OCI-LY7 (cell line): ENCODE measurements around the gene GTF3C1. TPM values are rescaled to one million over a fixed set of nuclear protein-coding genes. Genes with fewer than 3 reads are reported as not detected.

Source experiments
- BruUV-seq: library from RNA; stranded (reverse); fragments of 400-500 nt; replicated peaks from 2 replicates; lab custom pipeline; 2021; lab: Mats Ljungman, UMichigan
- CTCF ChIA-PET: fragments of 300-600 bp; sonication (Branson Sonifier 250); formaldehyde crosslinking; loops from one replicate; lab custom pipeline; 2022; ENCODE audit warnings: antibody characterized with exemption; ENCODE audit not compliant: unreplicated experiment; lab: Charles Lee
- POLR2A ChIA-PET: fragments of 300-600 bp; sonication (Branson Sonifier 250); formaldehyde crosslinking; loops from one replicate; lab custom pipeline; 2022; ENCODE audit warnings: antibody characterized with exemption; lab: Charles Lee
- DNase-seq: peaks from one replicate; pipeline ENCODE4 v3.0.0-alpha.2; 2015; ENCODE audit warnings: low spot score
- H2AFZ ChIP-seq: fragments of 200-600 bp; sonication (generic), shearing (Covaris generic); 2 replicates; pipeline ENCODE4 v1.6.1; 2014; ENCODE audit warnings: mild to moderate bottlenecking, antibody characterized with exemption, low read length, moderate library complexity
- H3K27ac ChIP-seq: fragments of 200-600 bp; sonication (generic); 2 replicates; pipeline ENCODE4 v1.5.1; 2014; ENCODE audit warnings: mixed run types, low read depth, mild to moderate bottlenecking, moderate library complexity, low read length, inconsistent platforms; ENCODE audit not compliant: poor library complexity, severe bottlenecking
- H3K36me3 ChIP-seq: fragments of 200-600 bp; sonication (generic); 2 replicates; pipeline ENCODE4 v1.6.1; 2014; ENCODE audit warnings: mild to moderate bottlenecking, antibody characterized with exemption, low read length, moderate library complexity, mixed read lengths; ENCODE audit not compliant: insufficient read depth
- H3K4me1 ChIP-seq: fragments of 200-600 bp; sonication (generic); 2 replicates; pipeline ENCODE4 v1.5.1; 2014; ENCODE audit warnings: mild to moderate bottlenecking, low read length; ENCODE audit not compliant: insufficient read depth, poor library complexity, severe bottlenecking
- H3K4me2 ChIP-seq: fragments of 200-600 bp; sonication (generic); 2 replicates; pipeline ENCODE4 v1.6.1; 2014; ENCODE audit warnings: mild to moderate bottlenecking, low read length
- H3K4me3 ChIP-seq: fragments of 200-600 bp; sonication (generic); 2 replicates; pipeline ENCODE4 v1.5.1; 2014; ENCODE audit warnings: mild to moderate bottlenecking, low read depth, low read length; ENCODE audit not compliant: poor library complexity, severe bottlenecking
- H3K79me2 ChIP-seq: fragments of 200-600 bp; sonication (generic); 2 replicates; pipeline ENCODE4 v1.6.1; 2016; ENCODE audit warnings: low read depth, mild to moderate bottlenecking, low read length, moderate library complexity, mixed read lengths; ENCODE audit not compliant: insufficient read depth
- H3K9me2 ChIP-seq: fragments of 200-600 bp; sonication (generic); 2 replicates; pipeline ENCODE4 v1.6.1; 2016; ENCODE audit warnings: mild to moderate bottlenecking, low read length, mixed read lengths; ENCODE audit not compliant: insufficient read depth
- H3K9me3 ChIP-seq: fragments of 200-600 bp; sonication (generic); 2 replicates; pipeline ENCODE4 v1.6.1; 2014; ENCODE audit warnings: mild to moderate bottlenecking, mixed run types, low read length, mixed read lengths
- H4K20me1 ChIP-seq: fragments of 200-600 bp; sonication (generic); 2 replicates; pipeline ENCODE4 v1.6.1; 2014; ENCODE audit warnings: mild to moderate bottlenecking, antibody characterized with exemption, low read length, moderate library complexity, mixed read lengths; ENCODE audit not compliant: insufficient read depth
- CTCF ChIP-seq: fragments of 200-600 bp; sonication (generic); conservative IDR thresholded peaks from 2 replicates; pipeline ENCODE4 v1.5.1; 2014; ENCODE audit warnings: mild to moderate bottlenecking, antibody characterized with exemption, low read length, moderate library complexity, mixed read lengths
- EZH2phosphoT487 ChIP-seq: fragments of 200-600 bp; sonication (generic); IDR thresholded peaks from 2 replicates; pipeline ENCODE4 v1.6.1; 2018; ENCODE audit warnings: low read depth, borderline replicate concordance, mild to moderate bottlenecking, mixed run types, antibody characterized with exemption, low read length, moderate library complexity, mixed read lengths
- intact Hi-C: fragments of 100-400 bp; cut with micrococcal nuclease; formaldehyde crosslinking; loops from one replicate; pipeline ENCODE4 v1.10.0; 2022; ENCODE audit not compliant: unreplicated experiment
- total RNA-seq, 2 experiments: library from RNA; depleted of rRNA in 1 of 2; stranded (reverse); fragments of >200 nt in 1 of 2; shearing (Covaris generic) in 1 of 2; gene quantifications; 2 replicates each; pipeline ENCODE4 v1.2.3, GENCODE V29; 2014 to 2022

GTF3C1 gene
- total RNA-seq, 2 experiments from 2014 or later, result 48.3 to 57.1 TPM

GRCh38 chr16:27544671-27545070 is 5.0 kb downstream of the GTF3C1 start:
- ChIA-PET POLR2A (no interaction called here), CTCF (no interaction called here)
- intact Hi-C loops, result no loop called here
- no peak overlapping the region for H2AFZ ChIP-seq
- DNase-seq, result no peak
- TF ChIP-seq EZH2phosphoT487 (no peak), CTCF (no peak)
- H3K9me3 ChIP-seq, result no peaks in the 10 kb centered on the region
- H3K4me2 ChIP-seq, result no peak overlapping the region
- H3K4me3 ChIP-seq, result no peak overlapping the region
- H4K20me1 ChIP-seq, result no peaks in the 10 kb centered on the region
- H3K79me2 ChIP-seq, result peaks cover 17% of the 10 kb centered on the region; the same call in 1 of the 2 replicates
- BruUV-seq, result no TSS peak
- H3K4me1 ChIP-seq, result peaks cover 9% of the 10 kb centered on the region
- no peak overlapping the region for H3K27ac ChIP-seq
- no peaks in the 10 kb centered on the region for H3K9me2 ChIP-seq
- peaks cover 56% of the 10 kb centered on the region for H3K36me3 ChIP-seq

- no TSS peak for BruUV-seq
- no peak overlapping the region for H3K4me2 ChIP-seq
- H3K79me2 ChIP-seq, result peaks cover 11% of the 10 kb centered on the region; the same call in 1 of the 2 replicates
- DNase-seq, result no peak
- no peak overlapping the region for H3K4me3 ChIP-seq
- no peak overlapping the region for H3K27ac ChIP-seq
- H3K4me1 ChIP-seq, result peaks cover 5% of the 10 kb centered on the region
- H3K9me3 ChIP-seq, result no peaks in the 10 kb centered on the region
- no peaks in the 10 kb centered on the region for H3K9me2 ChIP-seq
- no peak overlapping the region for H2AFZ ChIP-seq
- H3K36me3 ChIP-seq, result peaks cover 65% of the 10 kb centered on the region
- no peaks in the 10 kb centered on the region for H4K20me1 ChIP-seq
- intact Hi-C loops, result no loop called here
- ChIA-PET POLR2A (interaction anchor here (0.6 kb wide), 1 partner anchor 15 kb away, joined by 4 read pairs; no protein-coding TSS in a partner anchor), CTCF (no interaction called here)
- no peak for TF ChIP-seq EZH2phosphoT487
- no peak for TF ChIP-seq CTCF
Measured at GRCh38 chr16:27543801-27544200, 5.9 kb downstream of the GTF3C1 start.

GRCh38 chr16:27539636-27540035 is 10.1 kb downstream of the GTF3C1 start:
- TF ChIP-seq EZH2phosphoT487, result no peak
- no peak for TF ChIP-seq CTCF
- H3K36me3 ChIP-seq, result peaks cover 96% of the 10 kb centered on the region
- no peak overlapping the region for H2AFZ ChIP-seq
- no peak overlapping the region for H3K4me2 ChIP-seq
- no peak overlapping the region for H3K27ac ChIP-seq
- no peaks in the 10 kb centered on the region for H4K20me1 ChIP-seq
- DNase-seq, result no peak
- no peaks in the 10 kb centered on the region for H3K9me2 ChIP-seq
- no TSS peak for BruUV-seq
- POLR2A ChIA-PET, result no interaction called here
- H3K79me2 ChIP-seq, result no peaks in the 10 kb centered on the region
- CTCF ChIA-PET, result no interaction called here
- no peaks in the 10 kb centered on the region for H3K9me3 ChIP-seq
- no peak overlapping the region for H3K4me3 ChIP-seq
- H3K4me1 ChIP-seq, result no peaks in the 10 kb centered on the region
- intact Hi-C loops, result no loop called here
